C1 segment of cervical spinal cord (tissue), 14 donors: Measurements from ENCODE around the gene CNGB1.
"Not testable (repeated sequence)": the region's sequence is repeated elsewhere in the genome, so short reads cannot be mapped to it uniquely, and the experiment has no call there.

Experiments
- DNase-seq, 14 donors: peaks; one replicate each; lab custom pipeline; 2025; lab: John Stamatoyannopoulos, UW

CNGB1 gene

DNA sequence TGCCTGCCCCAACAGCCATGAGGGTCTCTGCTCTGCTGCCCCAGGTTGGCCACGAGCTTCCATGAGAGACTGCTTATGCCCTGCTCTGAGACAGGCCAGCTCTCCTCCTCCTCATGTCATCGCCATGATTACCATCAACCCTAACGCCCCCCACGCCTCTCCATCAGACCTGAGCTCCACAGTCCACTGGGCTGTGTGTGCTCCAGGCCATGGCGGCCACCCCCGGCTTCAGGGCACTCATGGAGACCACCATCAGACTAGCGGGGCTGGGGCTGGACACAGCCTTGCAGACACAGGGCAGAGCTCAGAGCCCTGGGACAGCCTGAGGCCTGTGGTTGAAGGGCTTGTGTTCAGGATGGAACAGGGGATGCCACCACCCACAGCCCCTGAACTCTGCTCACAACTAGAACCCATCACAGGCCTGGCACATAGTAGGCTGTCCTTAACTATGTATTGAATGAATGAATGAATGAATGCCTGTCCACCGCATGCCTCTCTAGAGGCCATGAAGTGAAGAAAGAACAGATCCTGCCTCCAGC, 14.6 kb downstream of the CNGB1 start:
- DNase-seq = no peak

DNA sequence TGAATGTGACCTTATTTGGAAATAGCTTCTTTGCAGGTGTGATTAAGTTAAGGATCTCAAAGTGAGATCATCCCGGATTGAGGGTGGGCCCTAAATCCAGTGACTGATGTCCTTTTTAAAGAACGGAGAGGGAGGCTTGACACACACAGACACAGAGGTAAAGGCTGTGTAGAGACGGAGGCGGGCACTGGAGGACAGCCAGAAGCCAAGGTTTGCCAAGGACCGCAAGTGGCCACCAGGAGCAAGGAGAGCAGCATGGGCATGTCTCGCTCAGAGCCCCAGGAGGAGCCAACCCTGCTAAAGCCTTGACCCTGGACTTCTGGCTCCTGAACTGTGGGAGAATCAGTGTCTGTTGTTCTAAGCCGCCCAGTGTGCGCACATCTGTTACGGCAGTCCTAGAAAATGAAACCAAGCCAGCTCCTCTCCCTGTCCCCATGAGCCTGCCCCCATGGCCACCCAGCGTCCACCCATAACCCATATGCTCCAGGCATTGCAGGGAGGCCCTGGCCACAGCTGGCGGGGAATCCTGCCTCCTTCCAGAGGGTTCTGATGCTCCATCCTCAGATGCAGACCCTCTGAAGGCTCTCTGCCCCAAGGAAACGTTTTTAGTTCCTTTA, 15.2 kb downstream of the CNGB1 start:
- no peak for DNase-seq

DNA sequence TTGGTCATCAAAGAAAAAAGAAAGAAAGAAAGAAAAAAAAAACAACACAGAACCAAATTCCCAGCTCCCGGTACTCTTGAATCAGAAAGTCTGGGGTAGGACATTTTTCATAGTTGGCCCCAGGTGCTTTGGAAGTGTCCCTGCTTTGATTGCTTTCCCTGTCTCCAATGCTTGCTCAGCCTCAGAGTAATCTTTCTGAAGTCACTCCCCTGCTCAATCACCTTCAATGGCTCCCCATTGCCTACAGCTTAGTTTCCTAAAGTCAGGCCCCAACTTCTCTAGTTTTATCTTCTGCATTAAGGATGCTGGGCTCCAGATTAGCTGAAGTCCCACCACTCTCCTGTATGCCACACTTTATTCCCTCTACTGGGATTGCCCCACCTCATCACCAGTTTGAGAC, 17.1 kb downstream of the CNGB1 start:
- no peak for DNase-seq

DNA sequence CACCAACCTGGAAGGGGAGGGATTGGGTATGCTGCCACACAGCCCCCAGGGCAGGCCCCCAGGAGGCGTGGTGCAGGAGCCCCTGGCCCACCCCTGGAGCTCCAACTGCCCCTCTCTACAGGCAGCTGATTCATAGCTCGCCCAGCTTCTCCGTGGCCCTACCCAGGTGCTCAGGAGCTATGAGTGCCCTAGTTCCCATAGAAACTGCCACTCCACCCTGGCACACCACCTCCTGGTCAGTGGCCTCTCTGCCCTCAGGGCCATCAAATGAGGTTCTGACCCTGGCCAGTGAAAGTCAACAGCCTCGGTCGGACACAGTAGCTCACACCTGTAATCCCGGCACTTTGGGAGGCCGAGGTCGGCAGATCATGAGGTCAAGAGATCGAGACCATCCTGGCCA, 18.0 kb downstream of the CNGB1 start:
- no peak for DNase-seq

DNA sequence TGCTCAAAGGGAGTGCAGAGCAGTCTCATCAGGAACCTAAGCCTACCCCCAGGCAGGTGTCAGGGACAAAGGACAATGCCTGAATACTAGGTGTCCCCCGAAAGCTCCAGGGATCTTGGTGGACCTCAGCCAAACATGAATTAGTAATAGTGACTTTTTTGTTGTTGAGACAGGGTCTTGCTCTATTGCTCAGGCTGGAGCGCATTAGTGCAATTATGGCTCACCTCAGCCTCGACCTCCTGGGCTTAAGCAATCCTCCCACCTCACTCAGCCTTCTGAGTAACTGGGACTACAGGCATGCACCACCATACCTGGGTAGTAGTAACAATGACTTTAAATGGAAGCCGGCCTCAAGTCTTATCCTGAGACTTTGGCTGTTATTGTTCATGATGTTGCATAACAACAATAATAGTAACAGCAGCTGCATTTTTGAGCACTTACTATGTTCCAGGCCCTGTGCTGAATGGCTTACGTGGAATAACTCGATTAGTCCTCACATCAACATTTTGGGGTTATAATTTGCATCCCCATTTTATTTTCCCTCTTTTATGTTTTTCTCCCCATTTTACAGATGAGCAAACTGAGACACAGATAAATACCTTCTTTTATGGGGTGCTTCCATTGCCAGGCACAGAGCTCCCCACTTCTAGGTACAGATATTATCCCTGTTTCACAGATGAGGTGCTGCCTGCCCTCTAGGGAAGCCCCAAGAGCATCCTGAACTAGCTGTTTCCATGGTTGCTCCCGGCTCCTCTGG, 19.5 kb downstream of the CNGB1 start:
- DNase-seq = no peak

DNA sequence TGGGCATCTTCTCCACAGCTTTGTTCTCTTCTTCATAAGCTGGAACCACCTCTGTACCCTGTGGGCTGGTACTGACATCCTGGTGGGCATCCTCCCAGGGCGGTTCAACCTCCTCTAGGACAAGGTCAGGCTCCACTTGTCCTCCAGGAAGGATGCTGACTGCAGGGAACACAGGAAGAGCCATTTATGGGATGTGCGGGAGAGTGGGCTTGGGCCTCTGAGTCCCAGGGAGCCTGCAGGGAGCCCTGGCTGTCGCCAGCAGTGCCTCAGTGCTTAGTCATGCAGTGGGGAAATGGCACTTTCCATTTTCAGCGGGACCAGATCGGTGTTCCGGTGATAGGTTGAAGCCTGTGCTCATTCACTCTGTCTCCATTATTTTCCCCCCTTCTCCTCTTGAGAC, 20.5 kb downstream of the CNGB1 start:
- DNase-seq = no peak

- no peak for DNase-seq
Measured at GRCh38 chr16:57949595-57950238, 21.2 kb downstream of the CNGB1 start.

- DNase-seq = no peak
Measured at GRCh38 chr16:57949013-57949412, 21.9 kb downstream of the CNGB1 start.

GRCh38 chr16:57948027-57948426, 22.9 kb downstream of the CNGB1 start:
- no peak for DNase-seq

GRCh38 chr16:57947261-57947660, 23.7 kb downstream of the CNGB1 start:
- no peak for DNase-seq

- no peak for DNase-seq
Measured at GRCh38 chr16:57946181-57946801, 24.6 kb downstream of the CNGB1 start.

GRCh38 chr16:57945740-57946138, 25.2 kb downstream of the CNGB1 start:
- no peak for DNase-seq

DNA sequence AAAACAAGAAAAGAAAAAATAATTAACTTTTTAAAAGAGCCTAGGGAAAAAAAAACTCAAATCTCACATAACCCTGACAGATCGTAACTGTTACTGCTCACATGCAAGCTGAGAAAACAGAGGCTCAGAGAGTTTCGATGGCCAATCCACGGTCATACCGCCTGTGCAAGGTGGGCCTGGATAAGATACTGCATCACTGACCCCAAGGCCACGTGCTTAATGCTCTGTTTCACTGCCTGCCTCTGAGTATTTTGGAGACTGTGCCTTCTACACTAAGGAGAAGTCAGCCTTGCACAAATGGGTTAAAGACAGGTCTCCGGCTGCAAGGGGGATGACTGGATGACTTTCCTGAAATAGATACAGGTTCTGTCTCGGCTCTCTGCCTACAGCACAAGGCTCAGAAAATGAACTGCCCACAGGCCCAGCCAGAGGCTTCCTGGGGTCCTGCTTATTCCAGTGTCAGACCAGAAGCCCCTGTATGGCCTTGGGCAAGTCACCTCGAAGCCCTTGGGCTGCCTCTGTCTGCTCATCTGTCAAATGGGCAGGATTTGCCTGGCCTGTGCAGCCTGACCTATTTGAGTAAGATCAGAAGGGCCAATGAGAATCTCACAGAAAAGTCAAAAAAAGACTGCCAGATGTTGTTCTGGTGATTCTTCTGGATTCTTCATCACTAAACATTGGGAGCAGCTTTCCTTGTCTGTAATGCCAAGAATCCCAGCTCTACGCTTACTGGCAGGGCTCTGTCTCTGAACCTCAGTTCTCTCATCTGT, 25.8 kb downstream of the CNGB1 start:
- DNase-seq = no peak

- not testable (repeated sequence) for DNase-seq
Measured at GRCh38 chr16:57943381-57943780, 27.5 kb downstream of the CNGB1 start.

GRCh38 chr16:57941901-57942300, 29.0 kb downstream of the CNGB1 start:
- not testable (repeated sequence) for DNase-seq

DNA sequence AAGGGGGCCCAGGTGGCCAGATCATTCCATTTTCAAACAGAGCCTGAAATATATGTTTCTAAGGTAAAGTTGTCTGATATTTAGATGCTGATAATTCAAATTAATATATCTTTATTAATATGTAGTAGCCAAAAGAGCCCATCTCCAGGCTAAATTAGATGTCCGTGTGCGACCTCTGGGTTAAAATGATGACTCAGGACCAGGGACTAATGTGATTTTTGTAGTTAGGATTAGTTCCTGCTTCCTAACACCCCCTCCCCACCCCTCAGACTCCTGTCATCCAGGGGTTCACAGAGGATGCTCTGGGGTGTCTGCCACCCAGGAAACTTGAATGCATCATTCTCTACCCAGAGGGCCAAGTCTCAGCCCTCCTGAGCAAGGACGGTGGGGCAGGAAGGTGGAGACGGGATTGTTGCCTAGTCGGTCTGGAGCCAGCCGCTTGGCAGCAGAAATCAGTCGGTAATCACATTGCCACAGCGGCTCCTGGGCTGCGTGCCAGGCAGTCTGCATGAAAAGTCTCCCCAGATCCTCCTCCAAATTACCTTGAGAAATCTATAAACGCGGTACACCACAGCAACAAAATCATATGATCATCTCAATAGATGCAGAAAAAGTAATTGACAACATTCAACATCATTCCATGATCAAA, 29.8 kb downstream of the CNGB1 start:
- peak in 6 of 14 donors; percentile 1 to 51 (median 13) for DNase-seq

GRCh38 chr16:57940382-57940966, 30.5 kb downstream of the CNGB1 start:
- no peak for DNase-seq

DNA sequence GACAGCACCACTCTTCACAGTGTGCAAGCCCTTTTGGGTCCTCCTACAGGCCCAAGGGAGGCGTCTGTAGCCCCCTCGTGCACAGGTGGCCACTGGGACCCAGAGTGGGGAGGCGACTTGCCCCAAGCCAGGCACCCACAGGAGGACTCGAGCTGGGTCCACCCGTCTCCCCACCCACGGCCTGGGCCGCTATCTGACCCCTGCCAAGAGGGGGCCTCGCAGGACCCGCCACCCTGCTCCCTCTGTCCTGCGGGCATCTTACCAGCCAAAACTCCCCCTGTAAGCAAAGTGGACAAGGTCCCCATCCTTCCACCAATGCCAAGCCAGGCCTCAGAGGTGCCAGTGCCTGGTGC, 31.1 kb downstream of the CNGB1 start:
- DNase-seq = no peak

DNA sequence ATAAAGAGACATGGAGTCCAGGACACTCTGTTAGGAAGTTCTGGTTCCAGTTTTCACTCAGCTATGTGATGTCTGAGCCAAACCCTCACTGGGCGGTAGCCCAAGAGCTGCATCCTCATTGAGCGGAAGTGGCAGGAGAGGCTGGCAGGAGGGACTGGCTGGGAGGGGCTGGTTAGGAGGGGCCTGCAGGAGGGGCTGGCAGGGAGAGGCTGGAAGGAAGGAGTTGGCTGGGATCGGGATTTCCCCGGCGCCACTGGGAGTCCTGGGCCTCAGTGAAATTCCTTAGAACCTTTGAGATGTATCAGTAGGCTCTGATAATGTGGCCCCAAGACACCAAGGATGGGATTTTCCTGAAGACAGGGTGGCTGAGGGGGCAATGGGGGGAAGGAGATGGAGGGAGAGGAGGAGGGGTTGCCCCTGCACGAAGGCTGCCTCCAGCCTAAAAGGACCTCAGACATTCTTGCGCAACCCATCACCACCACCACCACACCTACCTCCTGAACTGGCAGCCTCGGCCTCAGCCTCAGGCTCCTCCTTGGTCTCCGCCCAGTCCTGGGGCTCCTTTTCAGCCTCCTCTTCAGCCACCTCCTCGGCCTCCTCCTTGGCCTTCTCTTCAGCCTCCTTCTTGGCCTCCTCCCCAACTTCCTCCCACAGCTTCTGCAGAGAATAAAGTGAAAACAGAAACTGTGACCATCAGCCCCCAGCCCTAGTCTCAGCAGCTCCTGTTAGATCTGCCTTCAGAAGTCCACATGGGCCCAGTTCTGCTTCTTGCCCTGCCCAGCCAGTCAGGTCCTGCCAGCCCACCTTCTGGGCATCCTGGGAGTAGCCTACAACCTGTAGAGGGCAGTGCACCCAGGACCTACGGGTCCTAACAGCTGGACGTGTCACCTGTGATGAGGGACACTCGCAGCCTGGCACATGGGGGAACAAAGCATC, 31.7 kb downstream of the CNGB1 start:
- DNase-seq = peak in 8 of 14 donors; percentile 8 to 64 (median 24)
